HL-60 (cell line): Measurements from ENCODE around the gene GFI1.

ENCODE experiments used
- DNase-seq, 2 experiments: peaks; one replicate each; pipeline ENCODE4 v3.0.0-alpha.2; 2010 to 2020; ENCODE audit warnings: low read depth in 1 of 2, low spot score in 1 of 2
- H3K27ac ChIP-seq: fragments of 250-450 bp; sonication (Bioruptor Pico); replicated peaks from 2 replicates; pipeline ENCODE4 v1.5.1; 2020; ENCODE audit warnings: mild to moderate bottlenecking, moderate library complexity
- H3K27me3 ChIP-seq: fragments of 250-450 bp; sonication (Bioruptor Pico); 2 replicates; pipeline ENCODE4 v1.5.1; 2021; ENCODE audit warnings: mild to moderate bottlenecking, moderate library complexity; ENCODE audit not compliant: insufficient read depth, poor library complexity, severe bottlenecking
- H3K4me3 ChIP-seq: replicated peaks from 2 replicates; pipeline ENCODE4 v1.5.1; 2011; ENCODE audit warnings: mild to moderate bottlenecking, control low read depth, low read length; ENCODE audit not compliant: insufficient read depth
- CTCF ChIP-seq: IDR thresholded peaks from one replicate; pipeline ENCODE4 v1.5.1; 2011; ENCODE audit warnings: low read length, control low read depth, inconsistent platforms; ENCODE audit not compliant: insufficient read depth
- GABPA ChIP-seq: IDR thresholded peaks from 2 replicates; pipeline ENCODE4 v1.6.1; 2012; ENCODE audit warnings: low read depth
- POLR2AphosphoS5 ChIP-seq: IDR thresholded peaks from 2 replicates; pipeline ENCODE4 v1.6.1; 2012; ENCODE audit warnings: low read depth
- REST ChIP-seq: IDR thresholded peaks from 2 replicates; pipeline ENCODE4 v1.6.1; 2012; ENCODE audit warnings: low read depth; ENCODE audit not compliant: insufficient replicate concordance
- SPI1 ChIP-seq: IDR thresholded peaks from 2 replicates; pipeline ENCODE4 v1.6.1; 2012; ENCODE audit warnings: low read depth, mild to moderate bottlenecking, borderline replicate concordance

The GFI1 gene

GRCh38 chr1:92447033-92447681 lies 39.6 kb downstream of the GFI1 start:
- no peak overlapping the region for H3K4me3 ChIP-seq
- no peaks in the 10 kb centered on the region for H3K27me3 ChIP-seq
- 0 out of 2 replicates have a peak overlapping the region, but pooled peaks have one; percentile 11 for H3K27ac ChIP-seq
- no peak for TF ChIP-seq CTCF
- no peak for TF ChIP-seq REST
- no peak for TF ChIP-seq SPI1
- TF ChIP-seq POLR2AphosphoS5 = no peak
- no peak for TF ChIP-seq GABPA
- DNase-seq = no peak

GRCh38 chr1:92446546-92446945 lies 40.2 kb downstream of the GFI1 start:
- TF ChIP-seq GABPA = no peak
- TF ChIP-seq SPI1 = no peak
- no peak for TF ChIP-seq POLR2AphosphoS5
- no peak for TF ChIP-seq REST
- no peak for TF ChIP-seq CTCF
- H3K27me3 ChIP-seq = no peaks in the 10 kb centered on the region
- H3K4me3 ChIP-seq = no peak overlapping the region
- no peak overlapping the region; the same call in 1 of the 2 replicates for H3K27ac ChIP-seq
- DNase-seq = no peak

GRCh38 chr1:92445865-92446264 lies 40.9 kb downstream of the GFI1 start:
- no peak overlapping the region for H3K27ac ChIP-seq
- no peak overlapping the region for H3K4me3 ChIP-seq
- no peak for TF ChIP-seq GABPA
- no peak for TF ChIP-seq REST
- no peak for TF ChIP-seq POLR2AphosphoS5
- no peak for TF ChIP-seq SPI1
- TF ChIP-seq CTCF = no peak
- H3K27me3 ChIP-seq = no peaks in the 10 kb centered on the region
- DNase-seq = no peak
